ENCODE results near the gene NUMBL. TPM values are rescaled to one million over a fixed set of nuclear protein-coding genes. Genes with fewer than 3 reads are reported as not detected.

NUMBL gene
- total RNA-seq, 2 experiments from 2014 or later = 4.9 to 8.9 TPM

GRCh38 chr19:40737102-40737644, 46.7 kb upstream of the NUMBL start:
- Histone ChIP-seq H3K36me3 (ENCODE audit: insufficient read depth, low read length) (0 out of 2 replicates have a peak, but pooled peaks cover 9% of the 10 kb centered on the region), H3K9me2 (ENCODE audit: insufficient read depth, low read length) (no peaks in the 10 kb centered on the region), H2AFZ (ENCODE audit: low read length) (no peak overlapping the region), H3K79me2 (ENCODE audit: insufficient read depth, low read depth, low read length) (no peaks in the 10 kb centered on the region), H3K4me3 (ENCODE audit: low read depth, low read length, poor library complexity, severe bottlenecking) (no peak overlapping the region), H3K4me2 (ENCODE audit: low read length) (no peak overlapping the region), H3K9me3 (ENCODE audit: low read length) (no peaks in the 10 kb centered on the region), H3K27ac (ENCODE audit: low read depth, low read length, poor library complexity, severe bottlenecking) (no peak overlapping the region), H3K4me1 (ENCODE audit: insufficient read depth, low read length, poor library complexity, severe bottlenecking) (no peaks in the 10 kb centered on the region), H4K20me1 (ENCODE audit: insufficient read depth, low read length) (no peaks in the 10 kb centered on the region)
- TF ChIP-seq EZH2phosphoT487 (IDR thresholded peaks at IDR 0.05; ENCODE audit: borderline replicate concordance, low read depth, low read length) = no peak
- TF ChIP-seq CTCF (conservative IDR thresholded peaks at IDR 0.05; ENCODE audit: low read length) = no peak
- ChIA-PET POLR2A (interaction anchor here (0.6 kb wide), 1 partner anchor 16 kb away, joined by 3 read pairs; no protein-coding TSS in a partner anchor), CTCF (ENCODE audit: unreplicated experiment) (no interaction called here)
- intact Hi-C loops (cut with micrococcal nuclease; ENCODE audit: unreplicated experiment) = no loop called here
- no TSS peak for BruUV-seq (replicated peaks)
- DNase-seq (ENCODE audit: low spot score) = no peak

GRCh38 chr19:40736661-40737060, 46.2 kb upstream of the NUMBL start:
- Histone ChIP-seq H4K20me1 (ENCODE audit: insufficient read depth, low read length) (no peaks in the 10 kb centered on the region), H3K4me1 (ENCODE audit: insufficient read depth, low read length, poor library complexity, severe bottlenecking) (no peaks in the 10 kb centered on the region), H3K79me2 (ENCODE audit: insufficient read depth, low read depth, low read length) (no peaks in the 10 kb centered on the region), H3K27ac (ENCODE audit: low read depth, low read length, poor library complexity, severe bottlenecking) (no peak overlapping the region), H2AFZ (ENCODE audit: low read length) (no peak overlapping the region), H3K4me2 (ENCODE audit: low read length) (no peak overlapping the region), H3K9me2 (ENCODE audit: insufficient read depth, low read length) (no peaks in the 10 kb centered on the region), H3K9me3 (ENCODE audit: low read length) (no peaks in the 10 kb centered on the region), H3K36me3 (ENCODE audit: insufficient read depth, low read length) (0 out of 2 replicates have a peak, but pooled peaks cover 5% of the 10 kb centered on the region), H3K4me3 (ENCODE audit: low read depth, low read length, poor library complexity, severe bottlenecking) (no peak overlapping the region)
- ChIA-PET CTCF (ENCODE audit: unreplicated experiment) (no interaction called here), POLR2A (no interaction called here)
- no peak for DNase-seq (ENCODE audit: low spot score)
- intact Hi-C loops (cut with micrococcal nuclease; ENCODE audit: unreplicated experiment) = no loop called here
- no TSS peak for BruUV-seq (replicated peaks)
- TF ChIP-seq CTCF (conservative IDR thresholded peaks at IDR 0.05; ENCODE audit: low read length) = no peak
- TF ChIP-seq EZH2phosphoT487 (IDR thresholded peaks at IDR 0.05; ENCODE audit: borderline replicate concordance, low read depth, low read length) = no peak

- H3K36me3 ChIP-seq (ENCODE audit: insufficient read depth, low read length) = peaks cover 7% of the 10 kb centered on the region; the same call in 1 of the 2 replicates
- no peaks in the 10 kb centered on the region for H3K9me3 ChIP-seq (ENCODE audit: low read length)
- no peak for DNase-seq (ENCODE audit: low spot score)
- no peak overlapping the region for H3K27ac ChIP-seq (ENCODE audit: low read depth, low read length, poor library complexity, severe bottlenecking)
- H3K9me2 ChIP-seq (ENCODE audit: insufficient read depth, low read length) = no peaks in the 10 kb centered on the region
- ChIA-PET CTCF (ENCODE audit: unreplicated experiment) (interaction anchor here (0.9 kb wide), 1 partner anchor 10 kb away, joined by 4 read pairs; no protein-coding TSS in a partner anchor), POLR2A (no interaction called here)
- intact Hi-C loops (cut with micrococcal nuclease; ENCODE audit: unreplicated experiment) = no loop called here
- no peaks in the 10 kb centered on the region for H3K4me1 ChIP-seq (ENCODE audit: insufficient read depth, low read length, poor library complexity, severe bottlenecking)
- H3K4me3 ChIP-seq (ENCODE audit: low read depth, low read length, poor library complexity, severe bottlenecking) = no peak overlapping the region
- H3K4me2 ChIP-seq (ENCODE audit: low read length) = no peak overlapping the region
- TF ChIP-seq CTCF (conservative IDR thresholded peaks at IDR 0.05; ENCODE audit: low read length) = no peak
- no peak for TF ChIP-seq EZH2phosphoT487 (IDR thresholded peaks at IDR 0.05; ENCODE audit: borderline replicate concordance, low read depth, low read length)
- H4K20me1 ChIP-seq (ENCODE audit: insufficient read depth, low read length) = no peaks in the 10 kb centered on the region
- BruUV-seq (replicated peaks) = no TSS peak
- no peaks in the 10 kb centered on the region for H3K79me2 ChIP-seq (ENCODE audit: insufficient read depth, low read depth, low read length)
- H2AFZ ChIP-seq (ENCODE audit: low read length) = no peak overlapping the region
Observed at GRCh38 chr19:40735013-40735771, 44.7 kb upstream of the NUMBL start.
